BJ (cell line): ENCODE results near the gene THNSL1. TPM values are rescaled to one million over a fixed set of nuclear protein-coding genes. Genes with fewer than 3 reads are reported as not detected.

Source experiments
- CTCF ChIA-PET: fragments of 350-600 bp; formaldehyde crosslinking; extraction: SDS; loops from one replicate; lab custom pipeline; 2021; ENCODE audit warnings: antibody characterized with exemption, inconsistent platforms; lab: Yijun Ruan, JAX
- POLR2A ChIA-PET: fragments of 300-600 bp; sonication (Branson Sonifier 250); formaldehyde crosslinking; extraction: SDS; loops from one replicate; lab custom pipeline; 2021; ENCODE audit warnings: antibody characterized with exemption; lab: Charles Lee
- DNase-seq: peaks from one replicate; pipeline ENCODE4 v3.0.0-alpha.2; 2011; ENCODE audit warnings: low read depth
- H3K27me3 ChIP-seq: 2 replicates; pipeline ENCODE4 v1.6.0; 2011; ENCODE audit warnings: low read length; ENCODE audit not compliant: control insufficient read depth, insufficient read depth
- H3K36me3 ChIP-seq: 2 replicates; pipeline ENCODE4 v1.5.1; 2011; ENCODE audit warnings: low read length; ENCODE audit not compliant: control insufficient read depth, insufficient read depth
- H3K4me3 ChIP-seq: 2 replicates; pipeline ENCODE4 v1.5.1; 2011; ENCODE audit warnings: low read depth, mild to moderate bottlenecking, control low read depth, low read length
- CTCF ChIP-seq: IDR thresholded peaks from 2 replicates; pipeline ENCODE4 v1.5.1; 2011; ENCODE audit warnings: low read depth, mild to moderate bottlenecking, control low read depth, inconsistent platforms, low read length, moderate library complexity; ENCODE audit not compliant: insufficient read depth
- polyA plus RNA-seq: library from polyadenylated mRNA; depleted of rRNA; stranded (reverse); fragments of >200 nt; gene quantifications from 2 replicates; pipeline ENCODE4 v1.2.3, GENCODE V29; 2011

The THNSL1 gene
- polyA plus RNA-seq, 1 experiment = 0.78 TPM

- ChIA-PET CTCF (interaction anchor here (1.2 kb wide), 1 partner anchor 18 kb away, joined by 3 read pairs; no protein-coding TSS in a partner anchor), POLR2A (no interaction called here)
- DNase-seq = no peak
- Histone ChIP-seq H3K36me3 (no peaks in the 10 kb centered on the region), H3K4me3 (no peak overlapping the region), H3K27me3 (no peaks in the 10 kb centered on the region)
- no peak for TF ChIP-seq CTCF
Measured at GRCh38 chr10:25063644-25064043, 47.2 kb downstream of the THNSL1 start.

GRCh38 chr10:25064401-25064800 lies 48.0 kb downstream of the THNSL1 start:
- no peak for TF ChIP-seq CTCF
- POLR2A ChIA-PET = no interaction called here
- H3K36me3 ChIP-seq = no peaks in the 10 kb centered on the region
- no peak for DNase-seq
- H3K27me3 ChIP-seq = no peaks in the 10 kb centered on the region
- CTCF ChIA-PET = interaction anchor here (5.6 kb wide), 1 partner anchor 15 kb away, joined by 40 read pairs; no protein-coding TSS in a partner anchor
- no peak overlapping the region for H3K4me3 ChIP-seq

GRCh38 chr10:25065761-25066476 lies 49.5 kb downstream of the THNSL1 start:
- TF ChIP-seq CTCF = no peak
- no peak overlapping the region for H3K4me3 ChIP-seq
- CTCF ChIA-PET = interaction anchor here (5.6 kb wide), 1 partner anchor 13 kb away, joined by 40 read pairs; no protein-coding TSS in a partner anchor
- H3K36me3 ChIP-seq = no peaks in the 10 kb centered on the region
- POLR2A ChIA-PET = no interaction called here
- no peaks in the 10 kb centered on the region for H3K27me3 ChIP-seq
- no peak for DNase-seq

- ChIA-PET POLR2A (no interaction called here), CTCF (interaction anchor here (0.6 to 5.6 kb wide), 2 partner anchors 11 to 15 kb away, joined by 3 to 40 read pairs; no protein-coding TSS in a partner anchor)
- H3K4me3 ChIP-seq = no peak overlapping the region
- no peak for TF ChIP-seq CTCF
- no peaks in the 10 kb centered on the region for H3K36me3 ChIP-seq
- no peaks in the 10 kb centered on the region for H3K27me3 ChIP-seq
- no peak for DNase-seq
Measured at GRCh38 chr10:25068152-25069058, 52.0 kb downstream of the THNSL1 start.

GRCh38 chr10:25071227-25071626 lies 54.8 kb downstream of the THNSL1 start:
- POLR2A ChIA-PET = no interaction called here

More at GRCh38 chr10:25071227-25071626, 54.8 kb downstream of the THNSL1 start:
- Histone ChIP-seq H3K27me3 (no peaks in the 10 kb centered on the region), H3K36me3 (no peaks in the 10 kb centered on the region), H3K4me3 (no peak overlapping the region)
- no peak for DNase-seq
- no peak for TF ChIP-seq CTCF
- CTCF ChIA-PET = interaction anchor here (0.8 kb wide), 1 partner anchor 10 kb away, joined by 3 read pairs; no protein-coding TSS in a partner anchor
